GM23338 (cell line): ENCODE results near the gene ZNF761.
A peak's percentile ranks its signal among the peaks of the same experiment; 100 is the strongest.

ENCODE experiments used
- CREB1 ChIP-seq: fragments of 250-450 bp; sonication (Bioruptor Pico); IDR thresholded peaks from 2 replicates; pipeline ENCODE4 v1.5.0; 2020; ENCODE audit warnings: low read depth, mild to moderate bottlenecking, moderate library complexity
- EZH2 ChIP-seq: fragments of 200-600 bp; sonication (generic); IDR thresholded peaks from one replicate; pipeline ENCODE4 v1.8.0; 2017; ENCODE audit warnings: antibody characterized with exemption, mild to moderate bottlenecking, low read depth; ENCODE audit not compliant: unreplicated experiment
- NANOG ChIP-seq: IDR thresholded peaks from 2 replicates; pipeline ENCODE4 v1.6.1; 2016; ENCODE audit warnings: antibody characterized with exemption, borderline replicate concordance
- POLR2AphosphoS5 ChIP-seq: IDR thresholded peaks from 2 replicates; pipeline ENCODE4 v1.6.1; 2016; ENCODE audit warnings: antibody characterized with exemption, low read depth
- TF ChIP-seq, protein P1 (sequence below), 2 experiments: fragments of 200-600 bp in 1 of 2; sonication (generic) in 1 of 2; conservative IDR thresholded peaks; 2 replicates each; pipeline versions ENCODE4 v1.5.1 to v1.6.1; 2016 to 2017; ENCODE audit warnings: antibody characterized with exemption in 2 of 2, low read depth in 2 of 2, mild to moderate bottlenecking in 2 of 2, moderate library complexity in 1 of 2
- TF ChIP-seq, protein P2 (sequence below): IDR thresholded peaks from one replicate; pipeline ENCODE4 v1.6.1; 2018; ENCODE audit warnings: antibody characterized with exemption; ENCODE audit not compliant: unreplicated experiment

DNA sequence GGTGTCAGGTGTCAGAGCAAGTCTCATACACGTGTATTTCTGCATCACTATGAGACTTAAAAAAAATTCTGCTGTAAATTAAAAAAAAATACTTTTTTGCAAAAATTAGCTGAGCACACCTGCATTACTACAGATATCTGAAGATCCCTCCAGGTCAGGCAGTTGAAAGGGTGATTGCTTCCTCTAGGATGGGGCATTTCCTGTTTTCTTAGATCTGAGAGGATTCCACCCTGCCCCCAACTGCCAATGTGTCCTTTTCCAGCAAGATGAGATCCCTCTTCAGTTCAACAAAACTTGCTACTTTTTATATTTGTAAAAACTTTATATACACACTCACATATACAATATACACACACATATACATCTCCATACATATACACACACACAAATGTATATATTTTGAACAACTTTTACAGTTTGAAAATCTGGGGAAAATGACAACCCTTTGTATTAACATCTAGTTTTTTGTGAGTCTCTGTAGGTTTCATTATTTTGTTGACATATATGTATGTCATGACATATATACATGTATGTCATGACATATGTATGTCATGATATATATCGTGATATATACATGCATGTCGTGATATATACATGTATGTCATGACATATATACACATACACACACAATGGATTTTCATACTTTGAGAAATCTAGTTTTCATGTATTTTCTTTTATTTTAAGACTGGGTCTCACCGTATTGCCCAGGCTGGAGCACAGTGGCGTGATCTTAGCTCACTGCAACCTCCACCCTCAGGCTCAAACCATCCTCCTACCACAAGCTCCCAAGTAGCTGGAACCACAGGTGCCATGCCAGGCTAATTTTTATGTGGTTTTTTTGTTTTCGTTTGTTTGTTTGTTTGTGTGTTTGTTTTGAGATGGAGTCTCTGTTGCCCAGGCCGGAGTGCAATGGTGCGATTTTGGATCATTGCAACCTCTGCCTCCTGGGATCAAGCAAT, 53.5 kb downstream of the ZNF761 start:
- TF ChIP-seq, protein P1, sequence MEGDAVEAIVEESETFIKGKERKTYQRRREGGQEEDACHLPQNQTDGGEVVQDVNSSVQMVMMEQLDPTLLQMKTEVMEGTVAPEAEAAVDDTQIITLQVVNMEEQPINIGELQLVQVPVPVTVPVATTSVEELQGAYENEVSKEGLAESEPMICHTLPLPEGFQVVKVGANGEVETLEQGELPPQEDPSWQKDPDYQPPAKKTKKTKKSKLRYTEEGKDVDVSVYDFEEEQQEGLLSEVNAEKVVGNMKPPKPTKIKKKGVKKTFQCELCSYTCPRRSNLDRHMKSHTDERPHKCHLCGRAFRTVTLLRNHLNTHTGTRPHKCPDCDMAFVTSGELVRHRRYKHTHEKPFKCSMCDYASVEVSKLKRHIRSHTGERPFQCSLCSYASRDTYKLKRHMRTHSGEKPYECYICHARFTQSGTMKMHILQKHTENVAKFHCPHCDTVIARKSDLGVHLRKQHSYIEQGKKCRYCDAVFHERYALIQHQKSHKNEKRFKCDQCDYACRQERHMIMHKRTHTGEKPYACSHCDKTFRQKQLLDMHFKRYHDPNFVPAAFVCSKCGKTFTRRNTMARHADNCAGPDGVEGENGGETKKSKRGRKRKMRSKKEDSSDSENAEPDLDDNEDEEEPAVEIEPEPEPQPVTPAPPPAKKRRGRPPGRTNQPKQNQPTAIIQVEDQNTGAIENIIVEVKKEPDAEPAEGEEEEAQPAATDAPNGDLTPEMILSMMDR (conservative IDR thresholded peaks at IDR 0.05; ENCODE audit: low read depth in 2 of 2) = no peak
- TF ChIP-seq CREB1 (CRISPR knock-in tag) = no peak
- TF ChIP-seq, protein P2, sequence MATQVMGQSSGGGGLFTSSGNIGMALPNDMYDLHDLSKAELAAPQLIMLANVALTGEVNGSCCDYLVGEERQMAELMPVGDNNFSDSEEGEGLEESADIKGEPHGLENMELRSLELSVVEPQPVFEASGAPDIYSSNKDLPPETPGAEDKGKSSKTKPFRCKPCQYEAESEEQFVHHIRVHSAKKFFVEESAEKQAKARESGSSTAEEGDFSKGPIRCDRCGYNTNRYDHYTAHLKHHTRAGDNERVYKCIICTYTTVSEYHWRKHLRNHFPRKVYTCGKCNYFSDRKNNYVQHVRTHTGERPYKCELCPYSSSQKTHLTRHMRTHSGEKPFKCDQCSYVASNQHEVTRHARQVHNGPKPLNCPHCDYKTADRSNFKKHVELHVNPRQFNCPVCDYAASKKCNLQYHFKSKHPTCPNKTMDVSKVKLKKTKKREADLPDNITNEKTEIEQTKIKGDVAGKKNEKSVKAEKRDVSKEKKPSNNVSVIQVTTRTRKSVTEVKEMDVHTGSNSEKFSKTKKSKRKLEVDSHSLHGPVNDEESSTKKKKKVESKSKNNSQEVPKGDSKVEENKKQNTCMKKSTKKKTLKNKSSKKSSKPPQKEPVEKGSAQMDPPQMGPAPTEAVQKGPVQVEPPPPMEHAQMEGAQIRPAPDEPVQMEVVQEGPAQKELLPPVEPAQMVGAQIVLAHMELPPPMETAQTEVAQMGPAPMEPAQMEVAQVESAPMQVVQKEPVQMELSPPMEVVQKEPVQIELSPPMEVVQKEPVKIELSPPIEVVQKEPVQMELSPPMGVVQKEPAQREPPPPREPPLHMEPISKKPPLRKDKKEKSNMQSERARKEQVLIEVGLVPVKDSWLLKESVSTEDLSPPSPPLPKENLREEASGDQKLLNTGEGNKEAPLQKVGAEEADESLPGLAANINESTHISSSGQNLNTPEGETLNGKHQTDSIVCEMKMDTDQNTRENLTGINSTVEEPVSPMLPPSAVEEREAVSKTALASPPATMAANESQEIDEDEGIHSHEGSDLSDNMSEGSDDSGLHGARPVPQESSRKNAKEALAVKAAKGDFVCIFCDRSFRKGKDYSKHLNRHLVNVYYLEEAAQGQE = no peak
- no peak for TF ChIP-seq POLR2AphosphoS5
- no peak for TF ChIP-seq EZH2
- TF ChIP-seq NANOG = peak; percentile 61
